Measurements from ENCODE around the gene UTF1.

UTF1 gene

DNA sequence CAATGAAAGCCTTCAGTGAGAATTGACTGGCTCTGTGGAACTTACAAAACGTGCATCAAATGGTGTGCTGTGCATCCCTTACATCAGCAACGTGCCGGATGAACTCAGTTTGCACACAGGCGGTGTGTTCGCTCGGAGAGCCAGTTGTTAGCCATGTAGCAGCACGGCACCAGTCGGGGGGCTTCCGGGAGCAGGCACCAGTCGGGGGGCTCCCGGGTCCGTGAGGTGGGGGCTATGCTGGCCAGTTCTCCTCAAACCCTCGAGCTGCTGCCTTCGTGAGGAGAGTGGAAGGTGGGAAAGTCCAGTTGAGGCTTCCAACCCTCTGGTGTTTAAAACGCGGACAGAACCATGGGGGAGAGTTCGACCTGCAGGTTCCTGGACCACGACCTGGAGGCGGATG lies 34.9 kb upstream of the UTF1 start:
- TF ChIP-seq, protein P1, sequence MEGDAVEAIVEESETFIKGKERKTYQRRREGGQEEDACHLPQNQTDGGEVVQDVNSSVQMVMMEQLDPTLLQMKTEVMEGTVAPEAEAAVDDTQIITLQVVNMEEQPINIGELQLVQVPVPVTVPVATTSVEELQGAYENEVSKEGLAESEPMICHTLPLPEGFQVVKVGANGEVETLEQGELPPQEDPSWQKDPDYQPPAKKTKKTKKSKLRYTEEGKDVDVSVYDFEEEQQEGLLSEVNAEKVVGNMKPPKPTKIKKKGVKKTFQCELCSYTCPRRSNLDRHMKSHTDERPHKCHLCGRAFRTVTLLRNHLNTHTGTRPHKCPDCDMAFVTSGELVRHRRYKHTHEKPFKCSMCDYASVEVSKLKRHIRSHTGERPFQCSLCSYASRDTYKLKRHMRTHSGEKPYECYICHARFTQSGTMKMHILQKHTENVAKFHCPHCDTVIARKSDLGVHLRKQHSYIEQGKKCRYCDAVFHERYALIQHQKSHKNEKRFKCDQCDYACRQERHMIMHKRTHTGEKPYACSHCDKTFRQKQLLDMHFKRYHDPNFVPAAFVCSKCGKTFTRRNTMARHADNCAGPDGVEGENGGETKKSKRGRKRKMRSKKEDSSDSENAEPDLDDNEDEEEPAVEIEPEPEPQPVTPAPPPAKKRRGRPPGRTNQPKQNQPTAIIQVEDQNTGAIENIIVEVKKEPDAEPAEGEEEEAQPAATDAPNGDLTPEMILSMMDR (IDR thresholded peaks at IDR 0.05; ENCODE audit: low read depth, low read length), result no peak
- no peak for DNase-seq
- Histone ChIP-seq H3K4me3 (ENCODE audit: low read depth, low read length) (no peak overlapping the region), H3K27me3 (peaks cover 41% of the 10 kb centered on the region), H3K9me3 (no peaks in the 10 kb centered on the region), H3K36me3 (no peaks in the 10 kb centered on the region), H3K4me1 (no peaks in the 10 kb centered on the region)

DNA sequence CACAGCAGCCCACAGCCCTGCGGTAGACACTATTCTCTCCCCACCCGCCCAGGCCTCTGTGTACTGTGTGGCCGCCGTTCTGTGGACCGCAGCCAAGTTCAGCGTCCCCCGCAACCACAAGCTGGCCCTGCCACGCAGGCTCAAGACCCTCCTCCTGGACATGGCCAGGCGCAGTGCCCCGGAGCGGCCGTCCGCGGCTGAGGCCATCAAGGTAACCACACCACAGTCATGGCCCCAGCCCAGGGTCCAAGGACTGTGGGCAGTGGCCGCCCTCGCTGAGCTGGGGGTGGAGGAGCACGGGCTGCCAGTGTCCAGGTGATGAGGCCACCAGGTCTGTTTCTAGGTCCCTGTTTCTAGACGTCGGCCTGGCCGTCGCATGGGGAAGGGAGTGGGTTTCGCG lies 34.4 kb upstream of the UTF1 start:
- no peaks in the 10 kb centered on the region for H3K4me1 ChIP-seq
- peaks cover 41% of the 10 kb centered on the region for H3K27me3 ChIP-seq
- H3K9me3 ChIP-seq, result no peaks in the 10 kb centered on the region
- TF ChIP-seq, protein P1 (IDR thresholded peaks at IDR 0.05; ENCODE audit: low read depth, low read length), result no peak
- H3K36me3 ChIP-seq, result no peaks in the 10 kb centered on the region
- no peak overlapping the region for H3K4me3 ChIP-seq (ENCODE audit: low read depth, low read length)
- no peak for DNase-seq

DNA sequence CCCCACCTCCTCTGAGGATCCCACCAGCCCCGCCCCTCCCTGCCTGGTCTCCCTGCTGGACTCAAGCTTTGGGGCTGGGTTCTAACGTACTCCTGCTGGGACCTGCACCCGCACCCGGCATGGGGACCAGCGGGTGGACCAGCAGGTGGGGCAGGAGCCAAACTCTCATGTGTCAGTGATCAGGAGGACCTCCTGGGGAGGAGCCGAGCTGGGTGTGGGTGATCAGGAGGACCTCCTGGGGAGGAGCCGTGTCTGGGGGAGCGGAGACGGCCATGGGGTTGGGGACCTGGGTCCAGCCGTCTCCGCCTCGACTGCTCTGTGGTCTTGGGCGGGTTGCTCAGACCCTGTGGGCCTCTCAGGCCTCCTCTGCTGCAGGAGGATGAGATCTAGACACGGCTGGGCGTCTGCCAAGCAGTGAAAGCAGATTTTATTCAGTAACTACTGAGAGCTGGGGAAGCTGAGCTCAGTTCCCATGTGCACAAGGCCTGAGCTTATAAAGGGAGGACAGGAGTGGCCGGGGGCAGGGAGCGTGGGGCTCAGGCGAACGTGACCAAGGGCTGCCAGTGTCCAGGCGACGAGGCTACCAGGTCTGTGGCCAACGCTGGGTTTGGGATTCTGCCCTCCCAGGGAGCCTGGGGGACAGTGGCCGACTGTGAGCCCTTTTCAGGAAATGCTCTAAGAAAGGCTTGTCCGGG lies 33.6 kb upstream of the UTF1 start:
- H3K36me3 ChIP-seq, result no peaks in the 10 kb centered on the region
- TF ChIP-seq, protein P1 (IDR thresholded peaks at IDR 0.05; ENCODE audit: low read depth, low read length), result no peak
- H3K27me3 ChIP-seq, result peaks cover 42% of the 10 kb centered on the region
- H3K9me3 ChIP-seq, result no peaks in the 10 kb centered on the region
- no peak overlapping the region for H3K4me3 ChIP-seq (ENCODE audit: low read depth, low read length)
- no peak for DNase-seq
- H3K4me1 ChIP-seq, result no peaks in the 10 kb centered on the region

DNA sequence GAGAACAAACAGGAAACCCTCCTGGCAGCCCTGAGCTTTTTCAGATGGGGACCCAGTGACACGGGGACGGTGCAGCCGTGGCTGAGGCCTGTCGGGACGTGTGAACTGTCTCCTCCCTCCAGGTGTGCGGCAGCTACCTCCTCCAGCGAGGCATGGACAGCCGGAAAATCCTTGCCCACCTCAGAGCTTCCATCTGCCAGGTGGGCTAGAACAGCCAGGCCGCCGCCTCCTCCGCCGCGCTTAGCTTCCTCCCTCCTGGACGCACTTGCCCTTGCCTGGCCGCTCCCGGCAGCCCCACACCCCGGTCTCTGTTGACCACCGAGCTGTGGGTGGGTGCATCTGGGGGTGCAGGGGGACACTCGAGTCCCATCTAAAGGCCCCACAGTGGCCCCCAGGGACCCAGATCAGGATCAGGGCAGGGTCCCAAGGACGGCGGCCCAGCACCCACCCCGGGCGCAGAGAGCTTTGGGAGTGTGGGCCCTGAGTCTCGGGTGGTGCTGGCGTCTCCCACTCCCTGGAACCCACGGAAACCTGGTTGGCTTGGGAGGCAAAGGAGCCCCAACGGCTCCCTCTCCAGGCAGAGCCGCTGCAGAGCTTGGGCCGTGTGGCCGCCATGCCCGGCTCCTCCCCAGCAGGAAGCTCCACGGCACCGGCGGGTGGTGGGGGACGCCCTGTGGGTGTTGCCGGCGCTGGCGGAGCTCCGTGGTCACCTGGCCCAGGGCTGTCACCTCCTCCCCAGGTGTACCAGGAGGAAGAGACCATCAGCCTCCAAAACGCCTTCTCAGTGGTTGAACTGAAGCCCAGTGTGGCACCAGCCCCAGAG lies 32.9 kb upstream of the UTF1 start:
- TF ChIP-seq, protein P1 (IDR thresholded peaks at IDR 0.05; ENCODE audit: low read depth, low read length), result no peak
- H3K4me1 ChIP-seq, result no peaks in the 10 kb centered on the region
- no peak for DNase-seq
- no peaks in the 10 kb centered on the region for H3K9me3 ChIP-seq
- H3K4me3 ChIP-seq (ENCODE audit: low read depth, low read length), result no peak overlapping the region
- peaks cover 44% of the 10 kb centered on the region for H3K27me3 ChIP-seq
- no peaks in the 10 kb centered on the region for H3K36me3 ChIP-seq

DNA sequence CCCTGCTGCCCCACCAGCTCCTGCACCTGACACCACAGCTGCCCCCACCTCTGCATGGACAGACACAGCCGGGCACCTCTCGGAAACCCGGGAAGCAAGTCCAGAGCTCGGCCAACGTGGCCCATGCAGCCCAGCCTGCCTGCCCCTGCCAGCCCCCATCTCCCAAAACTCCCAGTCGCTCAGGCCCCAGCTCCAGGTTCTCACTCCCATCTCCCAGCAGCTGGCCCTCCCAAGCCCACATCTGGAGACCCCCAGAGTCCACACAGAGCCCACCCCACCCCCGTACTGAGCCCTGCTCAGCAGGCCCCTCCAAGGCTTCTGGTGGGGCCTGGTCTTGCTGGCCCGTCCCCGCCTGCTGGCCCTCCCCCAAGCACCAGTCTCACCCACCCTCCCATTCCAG lies 32.2 kb upstream of the UTF1 start:
- TF ChIP-seq, protein P1 (IDR thresholded peaks at IDR 0.05; ENCODE audit: low read depth, low read length), result no peak
- Histone ChIP-seq H3K4me3 (ENCODE audit: low read depth, low read length) (no peak overlapping the region), H3K27me3 (peaks cover 44% of the 10 kb centered on the region), H3K36me3 (no peaks in the 10 kb centered on the region), H3K9me3 (no peaks in the 10 kb centered on the region), H3K4me1 (no peaks in the 10 kb centered on the region)
- DNase-seq, result no peak

DNA sequence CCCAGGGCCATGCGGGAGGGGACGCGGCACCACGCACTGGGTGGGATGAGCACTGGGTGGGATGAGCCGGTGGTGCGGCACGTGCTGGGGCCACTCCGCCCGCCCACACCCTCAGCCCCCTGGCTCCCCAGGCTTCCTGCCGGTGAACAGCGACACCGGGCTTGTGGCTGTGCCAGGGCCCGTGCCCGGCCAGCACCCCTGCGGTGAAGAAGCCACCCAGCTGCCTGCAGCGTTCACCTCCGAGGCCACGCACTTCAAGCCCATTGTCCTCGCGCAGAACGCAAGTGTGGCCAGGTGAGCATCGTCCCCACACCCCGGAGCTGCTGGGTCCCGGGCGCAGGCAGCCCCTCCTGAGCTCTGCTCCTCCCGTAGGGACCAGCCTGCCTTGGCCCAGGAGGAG lies 31.8 kb upstream of the UTF1 start:
- H3K27me3 ChIP-seq, result peaks cover 43% of the 10 kb centered on the region
- TF ChIP-seq, protein P1 (IDR thresholded peaks at IDR 0.05; ENCODE audit: low read depth, low read length), result no peak
- H3K36me3 ChIP-seq, result no peaks in the 10 kb centered on the region
- H3K9me3 ChIP-seq, result no peaks in the 10 kb centered on the region
- no peak overlapping the region for H3K4me3 ChIP-seq (ENCODE audit: low read depth, low read length)
- H3K4me1 ChIP-seq, result no peaks in the 10 kb centered on the region
- DNase-seq, result no peak

Data from BE2C (cell line).